B cell (primary cell): ENCODE results near the gene MAN1A1.

ENCODE experiments used
- CTCF ChIP-seq: fragments of 200-600 bp; IDR thresholded peaks from one replicate; pipeline ENCODE4 v1.8.0; 2022; ENCODE audit warnings: antibody characterized with exemption, mild to moderate bottlenecking
- EZH2 ChIP-seq: IDR thresholded peaks from 2 replicates; pipeline ENCODE4 v1.6.1; 2012; ENCODE audit warnings: borderline replicate concordance, low read depth, mild to moderate bottlenecking, moderate library complexity, low read length; ENCODE audit not compliant: insufficient read depth, poor library complexity, severe bottlenecking

GRCh38 chr6:119348096-119348747, 1.3 kb downstream of the MAN1A1 start:
- TF ChIP-seq CTCF: no peak
- no peak for TF ChIP-seq EZH2
